ENCODE measurements around the gene PLAGL2.

The PLAGL2 gene

DNA sequence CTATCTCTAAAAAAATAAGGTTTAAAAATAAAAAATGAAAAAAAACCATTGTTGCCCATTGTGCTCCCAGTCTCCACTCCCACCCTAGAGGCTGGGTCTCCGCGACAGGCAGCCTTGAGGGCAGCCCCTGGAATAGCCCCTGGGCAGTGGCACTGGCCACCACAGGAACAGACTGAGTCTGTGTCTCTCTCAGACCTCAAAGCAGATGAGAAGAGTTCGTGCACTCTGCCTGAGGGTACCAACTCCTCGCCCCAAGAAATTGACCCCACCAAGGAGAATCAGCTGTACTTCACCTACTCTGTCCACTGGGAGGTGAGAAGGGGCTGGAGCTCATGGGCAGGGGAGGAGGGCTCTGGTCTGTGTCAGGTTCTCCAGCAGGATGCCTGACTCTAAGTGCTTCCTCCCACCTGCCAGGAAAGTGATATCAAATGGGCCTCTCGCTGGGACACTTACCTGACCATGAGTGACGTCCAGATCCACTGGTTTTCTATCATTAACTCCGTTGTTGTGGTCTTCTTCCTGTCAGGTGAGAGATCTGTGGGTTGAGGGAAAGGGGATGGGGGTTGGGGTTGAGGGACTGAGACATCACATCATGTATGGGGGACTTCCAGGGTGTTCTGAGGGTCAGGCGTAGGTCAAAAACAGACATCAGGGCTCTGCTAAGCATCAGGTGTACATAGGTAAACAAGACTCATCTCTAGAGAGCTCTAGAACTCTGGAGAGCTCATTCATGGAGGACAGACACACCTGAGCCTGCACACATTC, 62.5 kb downstream of the PLAGL2 start:
- DNase-seq: no peak

DNA sequence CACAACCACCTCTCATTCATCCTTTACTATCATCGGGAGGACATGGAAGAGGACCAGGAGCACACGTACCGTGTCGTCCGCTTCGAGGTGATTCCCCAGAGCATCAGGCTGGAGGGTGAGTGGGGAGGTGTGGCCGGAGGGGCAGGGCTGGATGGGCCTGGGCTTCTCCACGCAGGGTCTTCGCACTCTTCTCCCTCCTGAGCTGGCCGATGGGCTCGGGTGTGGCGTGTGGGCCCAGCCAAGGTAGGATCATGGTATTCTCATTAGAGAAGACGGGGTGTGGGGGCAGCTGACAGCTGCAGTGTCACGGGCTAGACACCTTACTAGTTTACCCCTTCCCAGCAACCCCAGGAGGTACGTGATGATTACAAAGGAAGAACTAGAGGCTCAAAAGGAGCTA, 64.6 kb downstream of the PLAGL2 start:
- no peak for DNase-seq

All from NCI-H1092 treated with DMSO at 0.1 percent for 48 hours (cell line).